Measurements from ENCODE around the gene MRPS5. TPM values are rescaled to one million over a fixed set of nuclear protein-coding genes. Genes with fewer than 3 reads are reported as not detected.
"Not testable (repeated sequence)": the region's sequence is repeated elsewhere in the genome, so short reads cannot be mapped to it uniquely, and the experiment has no call there.

MRPS5 gene
- total RNA-seq, 1 donor from 2014 or later: 77.2 TPM

DNA sequence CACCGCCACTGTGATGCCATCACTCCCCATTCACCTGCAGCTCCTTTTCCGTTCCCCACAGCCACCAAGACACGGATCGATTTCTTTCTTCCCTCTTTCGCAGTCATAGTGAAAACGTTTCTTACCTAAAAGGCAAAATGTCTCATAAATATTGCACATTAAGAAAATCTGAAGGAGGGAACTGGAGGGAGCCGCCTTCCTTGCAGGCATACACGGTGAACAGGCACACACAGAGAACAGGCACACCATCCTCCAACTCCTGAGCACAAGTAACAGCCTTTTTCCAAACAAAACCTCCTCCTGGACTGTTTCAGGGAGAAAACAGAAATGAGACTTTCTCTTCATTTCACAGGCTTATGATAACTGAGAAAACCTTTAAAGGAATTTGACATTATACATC, 17.0 kb downstream of the MRPS5 start:
- DNase-seq (ENCODE audit: missing footprints): no peak
- intact Hi-C loops (cut with DNase I): no loop called here
- ATAC-seq: no peak

DNA sequence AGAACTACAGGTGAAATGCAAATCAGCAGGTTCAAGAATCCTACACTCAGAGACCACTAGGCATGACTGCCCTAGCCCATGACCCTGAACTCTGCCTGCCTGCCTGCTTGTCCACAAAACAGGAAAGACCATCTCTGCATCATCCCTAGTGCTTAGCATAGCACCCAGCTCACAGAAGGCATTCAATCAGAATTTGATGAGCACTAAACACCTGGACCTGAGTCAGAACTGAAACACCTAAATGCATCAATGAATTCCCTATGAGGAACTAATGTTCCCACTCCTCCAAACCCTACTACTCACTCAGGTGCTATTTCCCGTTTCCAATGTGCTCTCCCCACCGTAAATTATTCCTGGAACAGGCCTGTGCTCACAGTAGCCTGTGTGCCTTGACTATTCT, 21.7 kb downstream of the MRPS5 start:
- ATAC-seq (no peak), DNase-seq (ENCODE audit: missing footprints) (no peak)
- intact Hi-C loops (cut with DNase I): no loop called here

DNA sequence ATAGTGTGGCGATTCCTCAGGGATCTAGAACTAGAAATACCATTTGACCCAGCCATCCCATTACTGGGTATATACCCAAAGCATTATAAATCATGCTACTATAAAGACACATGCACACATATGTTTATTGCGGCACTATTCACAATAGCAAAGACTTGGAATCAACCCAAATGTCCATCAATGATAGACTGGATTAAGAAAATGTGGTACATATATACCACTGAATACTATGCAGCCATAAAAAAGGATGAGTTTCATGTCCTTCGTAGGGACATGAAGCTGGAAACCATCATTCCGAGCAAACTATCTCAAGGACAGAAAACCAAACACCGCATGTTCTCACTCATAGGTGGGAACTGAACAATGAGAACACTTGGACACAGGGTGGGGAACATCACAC, 23.3 kb downstream of the MRPS5 start:
- intact Hi-C loops (cut with DNase I); DNase-seq (ENCODE audit: missing footprints); ATAC-seq: not testable (repeated sequence)

DNA sequence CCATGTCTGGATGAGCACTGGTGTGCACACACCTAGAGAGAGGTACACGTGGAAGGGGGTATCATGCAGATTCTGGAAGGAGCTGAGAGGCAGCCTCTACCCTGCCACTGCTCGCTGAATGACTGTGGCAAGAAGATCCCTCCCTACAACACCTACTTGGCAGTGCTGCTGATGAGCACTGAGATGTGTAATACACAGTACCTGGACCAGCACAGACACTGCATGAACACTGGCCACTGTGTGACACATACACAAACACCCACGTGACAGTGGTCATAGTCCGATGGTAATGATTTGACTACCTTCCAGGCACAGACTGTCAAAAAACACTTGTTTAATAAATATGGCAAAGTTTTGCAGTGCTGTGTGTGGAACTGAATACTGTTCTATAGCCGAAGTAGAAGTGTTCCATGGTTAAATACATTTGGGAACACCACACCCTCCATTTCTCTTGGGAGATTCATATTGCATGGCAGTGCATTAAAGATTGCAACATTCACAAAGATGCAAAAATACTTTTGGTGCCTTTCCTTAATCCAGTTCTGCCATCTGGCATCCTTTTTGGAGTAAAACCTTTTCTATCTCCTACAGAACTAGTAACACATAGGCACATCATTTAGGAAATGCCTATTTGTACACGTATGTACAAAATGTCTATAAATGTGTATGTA, 29.6 kb downstream of the MRPS5 start:
- ATAC-seq (peak; percentile 13), DNase-seq (ENCODE audit: missing footprints) (no peak)
- intact Hi-C loops (cut with DNase I): no loop called here

DNA sequence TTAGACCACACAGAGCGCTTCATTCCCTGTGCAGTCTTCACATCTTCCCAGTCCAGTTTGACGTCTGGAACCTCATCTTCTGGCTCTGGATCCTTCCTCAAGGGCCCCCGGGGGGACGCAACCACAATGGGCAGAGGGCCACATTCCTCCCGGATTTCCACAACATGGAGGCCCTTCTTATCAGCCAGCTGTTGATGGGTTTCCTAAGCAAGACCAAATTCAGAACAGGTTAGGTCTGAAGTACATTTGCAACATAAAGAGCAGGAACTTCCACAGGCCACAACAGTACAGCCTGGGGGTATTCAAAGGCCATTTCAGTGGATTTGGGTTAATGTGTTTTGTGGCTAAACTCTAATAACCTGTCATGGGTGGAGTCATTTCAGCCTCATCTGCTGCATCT, 34.2 kb downstream of the MRPS5 start:
- DNase-seq (ENCODE audit: missing footprints) (no peak), ATAC-seq (no peak)
- intact Hi-C loops (cut with DNase I): no loop called here

DNA sequence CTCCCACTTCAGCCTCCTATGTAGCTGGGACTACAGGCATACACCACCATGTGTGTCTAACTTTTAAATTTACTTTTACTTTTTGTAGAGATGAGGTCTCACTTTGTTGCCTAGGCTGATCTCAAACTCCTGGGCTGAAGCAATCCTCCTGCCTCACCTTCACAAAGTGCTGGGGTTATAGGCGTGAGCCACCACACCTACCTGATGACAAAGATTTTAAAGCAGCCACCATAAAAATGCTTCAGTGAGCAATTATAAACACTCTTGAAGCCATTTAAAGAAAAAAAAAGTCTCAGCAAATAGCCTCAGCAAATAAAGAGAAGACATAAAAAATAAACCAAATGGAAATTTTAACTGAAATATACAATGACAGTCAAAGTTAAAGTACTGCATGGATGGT, 35.6 kb downstream of the MRPS5 start:
- no peak for ATAC-seq

DNA sequence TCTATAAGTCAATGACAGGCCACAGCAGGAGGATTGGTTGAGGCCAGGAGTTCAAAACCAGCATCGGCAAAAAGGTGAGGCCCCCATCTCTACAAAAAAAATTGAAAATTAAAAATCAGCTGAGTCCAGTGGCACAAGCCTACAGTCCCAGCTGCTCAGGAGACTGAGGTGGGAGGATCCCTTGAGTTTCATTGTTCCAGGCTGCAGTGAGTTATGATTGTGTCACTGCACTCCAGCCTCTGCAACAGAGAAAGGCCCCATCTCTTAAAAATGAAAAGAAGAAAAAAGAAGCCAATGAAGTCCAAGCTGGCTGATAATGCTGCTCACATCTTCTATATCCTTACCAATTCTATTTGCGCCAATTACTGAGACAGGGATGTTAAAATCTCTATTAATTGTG, 39.1 kb downstream of the MRPS5 start:
- intact Hi-C loops (cut with DNase I): no loop called here
- DNase-seq (ENCODE audit: missing footprints): no peak
- no peak for ATAC-seq

More for the DNA sequence above, 35.6 kb downstream of the MRPS5 start:
- intact Hi-C loops (cut with DNase I): no loop called here
- no peak for DNase-seq (ENCODE audit: missing footprints)

DNA sequence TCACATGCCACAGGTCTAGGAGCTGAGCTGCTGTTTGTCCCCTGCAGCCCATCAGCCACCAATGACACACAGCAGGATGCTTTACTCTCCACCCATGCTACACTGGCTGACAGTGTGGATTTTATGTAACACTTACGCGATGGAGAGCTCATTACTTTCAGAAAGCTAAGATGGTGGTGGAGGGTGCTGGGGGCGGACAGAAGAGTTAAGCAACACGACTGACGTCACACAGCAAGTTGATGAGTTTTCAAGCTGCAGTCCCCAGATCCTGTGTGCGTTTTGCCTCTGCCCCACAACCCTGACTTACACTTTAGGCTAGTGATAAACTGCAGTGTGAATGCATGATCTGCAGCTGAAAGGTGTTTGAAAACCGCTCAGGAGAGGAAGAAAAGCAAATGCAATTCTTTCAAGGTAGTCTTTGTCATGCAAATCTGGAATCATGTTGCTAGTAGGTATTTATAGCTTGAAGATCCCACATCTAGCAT, 42.4 kb downstream of the MRPS5 start:
- ATAC-seq (no peak), DNase-seq (ENCODE audit: missing footprints) (no peak)
- intact Hi-C loops (cut with DNase I): loop anchor here (5.0 kb wide), 1 partner anchor 128 kb away; the partner anchor contains the start of gene ZNF892

DNA sequence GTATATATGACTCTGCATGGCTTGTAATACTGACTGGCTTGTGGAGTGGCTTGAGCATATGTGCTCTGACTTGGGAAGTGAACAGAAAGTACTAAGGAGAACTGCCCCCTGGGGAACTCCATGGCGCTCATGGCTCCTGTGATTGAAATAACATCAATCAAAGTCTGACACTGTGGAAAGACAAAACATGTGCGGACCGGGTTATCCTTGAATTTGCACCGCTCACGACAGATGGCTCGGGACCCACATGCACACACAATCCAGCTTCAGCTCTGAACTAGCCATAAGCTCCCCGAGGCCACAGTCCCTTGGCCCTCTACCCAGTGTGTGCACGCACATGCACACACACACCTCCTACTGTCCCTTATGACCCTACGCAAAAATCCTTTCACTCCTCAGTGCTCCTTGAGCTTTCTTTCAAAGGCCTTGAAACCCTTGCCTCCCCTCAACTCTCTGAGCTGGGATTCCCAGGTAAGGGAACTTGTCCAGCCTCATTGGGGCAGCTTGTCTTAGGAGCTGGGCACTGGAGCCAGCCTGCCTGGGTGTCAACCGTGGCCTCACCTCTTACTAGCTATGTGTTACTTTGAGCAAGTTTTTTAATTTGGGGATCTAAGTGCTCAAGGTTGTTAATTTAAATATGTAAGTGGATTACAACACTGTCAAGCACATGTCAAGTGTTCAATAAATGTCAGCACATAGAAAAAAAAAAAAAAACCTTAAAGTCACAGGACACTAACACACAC, 43.6 kb downstream of the MRPS5 start:
- ATAC-seq (no peak), DNase-seq (ENCODE audit: missing footprints) (no peak)
- intact Hi-C loops (cut with DNase I): loop anchor here (5.0 kb wide), 1 partner anchor 129 kb away; the partner anchor contains the start of gene ZNF892

DNA sequence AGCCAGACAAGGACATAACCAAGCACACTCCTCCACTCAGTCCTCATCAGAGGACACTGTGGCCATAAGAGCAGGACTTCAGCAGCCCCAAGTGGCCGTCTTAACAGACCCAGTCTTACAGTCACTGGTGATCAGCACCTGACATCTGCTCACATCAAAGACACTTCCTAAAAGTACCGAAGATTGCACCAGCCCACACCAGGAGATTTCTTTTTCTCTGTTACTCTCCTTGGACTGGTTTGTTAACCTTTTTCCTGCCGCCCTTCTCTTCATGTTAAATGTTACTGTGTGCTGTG, 44.1 kb downstream of the MRPS5 start:
- intact Hi-C loops (cut with DNase I): loop anchor here (5.0 kb wide), 1 partner anchor 130 kb away; the partner anchor contains the start of gene ZNF892

DNA sequence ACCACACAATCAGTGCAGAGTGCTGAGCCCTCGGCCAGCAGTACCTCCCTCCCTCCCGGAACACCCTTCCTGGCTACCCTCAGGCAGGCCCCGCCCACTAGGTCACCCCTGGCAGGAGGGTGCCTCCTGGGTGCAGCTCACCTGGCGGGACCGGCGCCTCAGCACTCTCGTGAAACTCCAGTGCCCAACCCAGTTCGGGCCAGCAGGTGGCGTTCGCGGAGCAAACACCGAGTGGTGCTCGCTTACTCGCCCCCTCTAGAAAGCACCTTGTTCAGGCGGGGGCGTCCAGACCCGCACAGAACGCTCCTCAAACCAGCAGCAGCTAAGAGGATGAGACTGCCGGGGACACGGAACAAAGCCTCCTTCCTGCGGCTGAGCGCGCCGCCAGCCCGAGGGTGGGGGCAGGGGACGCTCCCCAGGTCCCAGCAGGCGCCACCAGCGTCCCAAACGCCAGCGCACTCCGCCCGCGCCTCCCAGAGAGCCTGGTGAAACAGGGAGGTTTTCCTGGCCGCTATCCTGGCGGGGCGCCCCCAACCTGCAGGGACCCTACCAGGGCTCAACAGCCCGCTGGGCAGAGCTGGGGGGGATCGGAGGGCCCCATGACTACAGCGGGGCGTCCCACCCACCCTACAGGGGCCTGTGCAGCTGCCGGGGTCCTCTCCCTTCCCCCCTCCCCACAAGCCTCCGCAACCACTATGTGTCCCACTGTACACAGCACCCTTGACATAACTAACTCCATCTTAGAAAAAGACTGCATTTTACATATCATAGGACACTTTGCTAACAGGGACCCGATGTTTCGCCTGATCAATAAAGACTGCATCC, 44.7 kb downstream of the MRPS5 start:
- ATAC-seq: peak; percentile 75
- DNase-seq (ENCODE audit: missing footprints): peak; percentile 78
- intact Hi-C loops (cut with DNase I): loop anchor here (5.0 kb wide), 1 partner anchor 130 kb away; the partner anchor contains the start of gene ZNF892

More for the DNA sequence above, 44.1 kb downstream of the MRPS5 start:
- ATAC-seq (no peak), DNase-seq (ENCODE audit: missing footprints) (no peak)

DNA sequence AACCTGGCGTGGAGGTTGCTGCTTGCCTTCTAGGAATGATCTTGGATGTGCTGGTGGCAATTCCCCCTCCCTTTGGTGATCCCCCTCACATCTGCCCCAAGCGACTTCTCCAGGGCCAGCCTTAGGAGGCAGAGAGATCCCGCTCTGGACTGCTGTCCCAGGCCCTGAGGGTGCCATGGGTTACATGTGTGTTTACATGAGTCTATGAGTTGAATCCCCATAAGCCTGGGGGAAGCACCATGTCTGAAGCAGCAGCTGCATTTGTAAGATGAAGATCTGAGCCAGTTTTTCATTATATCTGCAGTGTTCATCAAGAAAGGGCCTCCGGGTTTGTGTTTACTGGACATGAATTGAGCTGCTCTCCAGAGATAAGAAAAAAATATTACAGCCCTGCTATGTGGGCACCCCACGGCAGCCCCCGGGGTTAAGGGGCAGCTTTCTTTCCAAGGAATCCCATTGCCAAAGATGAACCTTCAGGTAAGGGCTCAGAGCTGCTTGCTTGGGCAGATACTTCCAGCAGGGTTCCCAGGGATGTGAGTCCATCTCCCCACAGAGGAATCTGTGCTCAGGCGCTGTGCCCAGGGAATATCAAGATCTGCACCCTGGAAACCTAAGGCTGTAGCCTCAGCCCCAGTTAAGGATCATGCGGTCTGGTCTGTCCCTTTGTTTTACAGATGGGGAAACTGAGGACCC, 46.0 kb downstream of the MRPS5 start:
- no peak for DNase-seq (ENCODE audit: missing footprints)
- no peak for ATAC-seq
- intact Hi-C loops (cut with DNase I): loop anchor here (5.0 kb wide), 1 partner anchor 132 kb away; the partner anchor contains the start of gene ZNF892

DNA sequence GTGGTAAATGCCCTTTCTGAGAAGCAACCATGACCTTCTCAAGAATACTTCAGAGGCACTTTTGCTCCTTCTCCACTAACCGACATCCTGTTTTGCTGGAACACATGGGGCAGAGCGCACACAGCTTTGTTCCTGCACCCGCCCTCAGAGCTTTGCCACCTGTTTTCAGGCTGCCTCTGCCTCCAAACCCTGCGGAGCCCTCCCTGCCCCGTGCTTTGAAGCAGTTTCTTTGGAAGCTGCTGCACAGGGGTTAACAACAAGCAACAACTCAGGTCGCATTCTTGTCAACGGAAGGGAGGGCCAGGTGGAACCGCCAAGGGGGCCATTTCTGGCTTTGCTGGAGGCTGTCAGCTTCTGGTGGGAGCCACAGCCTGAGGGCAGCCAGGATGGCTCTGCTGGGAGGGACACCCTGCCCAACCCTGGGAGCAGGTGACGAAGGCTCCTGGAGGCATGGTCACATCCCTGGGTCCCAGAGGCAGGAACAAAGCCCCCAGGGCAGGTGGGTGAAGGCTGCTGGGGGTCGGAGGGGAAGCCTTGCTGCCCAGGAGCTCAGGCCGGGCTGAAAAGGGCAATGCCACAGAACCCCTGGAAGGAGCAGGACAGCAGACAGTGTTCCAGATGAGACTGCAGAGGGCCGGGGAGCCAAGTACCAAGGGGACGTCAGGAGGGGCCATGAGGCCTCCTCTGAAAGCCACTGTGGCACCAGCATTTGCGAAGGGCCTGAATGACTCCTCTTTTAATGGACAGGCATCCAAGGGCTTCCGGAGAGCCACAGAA, 46.8 kb downstream of the MRPS5 start:
- intact Hi-C loops (cut with DNase I): loop anchor here (5.0 kb wide), 1 partner anchor 132 kb away; the partner anchor contains the start of gene ZNF892
- DNase-seq (ENCODE audit: missing footprints) (no peak), ATAC-seq (no peak)

DNA sequence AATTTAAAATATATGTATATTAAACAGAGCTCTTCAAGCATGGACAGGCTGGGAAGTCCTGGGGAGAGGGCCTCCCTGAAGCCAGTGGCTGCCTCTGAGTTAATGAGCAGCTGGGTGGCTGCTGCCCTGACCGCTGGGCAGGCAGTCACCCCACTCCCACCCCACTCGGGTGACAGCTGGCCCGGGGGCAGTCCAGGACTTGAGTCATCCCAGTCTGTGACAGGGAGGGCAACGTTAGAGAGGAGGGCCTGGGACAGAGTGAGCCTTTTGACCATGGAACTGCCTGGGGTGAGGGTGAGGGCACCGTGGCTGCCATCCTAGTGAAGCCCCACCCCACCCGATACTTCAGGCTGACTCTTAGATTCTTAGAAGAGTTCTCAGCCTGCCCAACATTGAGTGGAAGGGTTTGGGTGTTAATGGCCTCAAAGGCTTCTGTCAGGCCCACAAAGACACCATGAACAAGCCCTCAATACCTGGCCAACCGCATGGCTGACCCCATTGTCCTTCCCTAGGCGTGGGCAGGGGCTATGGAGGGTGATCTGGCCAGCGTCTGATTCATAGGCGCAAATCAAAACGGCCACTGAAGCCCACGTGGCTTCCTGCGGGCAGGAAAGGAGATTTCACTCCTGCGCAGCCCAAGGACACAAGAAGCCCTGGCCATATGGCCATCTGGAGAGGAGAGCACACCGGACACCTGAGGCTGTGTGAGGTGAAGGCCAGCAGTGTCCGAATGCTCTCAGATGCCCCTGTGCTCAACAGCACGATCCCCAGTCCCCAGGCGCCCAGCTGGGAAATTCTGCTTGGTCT, 47.5 kb downstream of the MRPS5 start:
- intact Hi-C loops (cut with DNase I): no loop called here

DNA sequence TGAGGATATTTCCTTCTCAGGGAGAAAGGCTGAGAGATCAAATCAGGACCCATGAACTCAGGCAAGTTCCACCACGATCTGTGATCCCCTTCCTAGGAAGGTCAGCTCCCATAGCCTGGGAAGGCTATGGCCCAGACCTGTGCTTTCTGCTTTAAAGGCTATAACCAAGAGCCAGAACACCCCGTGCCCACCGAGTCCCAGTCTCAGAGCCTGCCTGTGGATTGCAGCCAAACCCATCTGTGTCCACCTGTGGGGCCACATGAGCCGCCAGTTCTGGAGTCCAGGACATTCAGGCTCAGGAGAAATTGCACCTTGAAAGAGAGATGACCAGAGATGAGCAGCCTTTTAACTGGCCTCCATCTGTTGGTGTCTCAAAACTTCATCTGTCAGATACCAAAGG, 49.2 kb downstream of the MRPS5 start:
- ATAC-seq: no peak
- intact Hi-C loops (cut with DNase I): no loop called here
- no peak for DNase-seq (ENCODE audit: missing footprints)

More for the DNA sequence above, 47.5 kb downstream of the MRPS5 start:
- ATAC-seq (no peak), DNase-seq (ENCODE audit: missing footprints) (no peak)

DNA sequence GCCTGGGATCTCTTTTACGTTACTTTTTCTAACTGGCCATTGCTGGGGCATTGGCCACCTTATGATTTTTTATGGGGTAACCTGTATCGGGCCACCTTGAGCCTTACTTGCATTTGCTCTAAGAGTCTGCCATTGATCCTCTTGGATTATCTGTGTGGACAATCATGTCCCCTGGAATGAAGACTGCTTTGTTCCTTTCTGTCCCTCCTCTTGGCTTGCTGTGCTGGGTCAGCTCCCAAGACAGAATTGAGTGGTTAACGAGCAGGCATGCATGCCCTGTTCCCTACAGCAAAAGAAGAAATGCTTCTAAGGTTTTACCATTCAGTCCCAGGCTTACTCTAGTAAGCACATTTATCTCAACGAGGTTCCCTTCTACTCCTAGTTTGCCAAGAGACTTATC, 49.8 kb downstream of the MRPS5 start:
- DNase-seq (ENCODE audit: missing footprints) (no peak), ATAC-seq (no peak)
- intact Hi-C loops (cut with DNase I): no loop called here

DNA sequence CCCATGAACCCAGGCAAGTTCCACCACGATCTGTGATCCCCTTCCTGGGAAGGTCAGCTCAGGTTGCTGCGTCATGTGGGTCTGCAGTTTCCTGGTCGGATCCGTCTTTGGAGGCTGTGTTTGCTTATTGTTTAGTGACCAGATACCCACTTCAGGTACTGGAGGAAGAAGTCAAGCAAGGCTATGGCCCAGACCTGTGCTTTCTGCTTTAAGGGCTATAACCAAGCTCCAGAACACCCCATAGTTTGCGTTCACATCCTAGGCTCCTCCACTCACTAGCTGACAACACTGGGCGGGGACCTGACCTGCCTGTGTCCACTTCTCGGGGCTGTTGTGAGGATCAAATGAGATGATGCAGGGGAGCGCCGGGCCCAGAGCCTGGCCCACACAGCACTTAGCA, 52.1 kb downstream of the MRPS5 start:
- intact Hi-C loops (cut with DNase I): no loop called here
- ATAC-seq (no peak), DNase-seq (ENCODE audit: missing footprints) (no peak)
